Measurements from ENCODE around the gene NXPE2. TPM values are rescaled to one million over a fixed set of nuclear protein-coding genes. Genes with fewer than 3 reads are reported as not detected.
"Not testable (repeated sequence)": the region's sequence is repeated elsewhere in the genome, so short reads cannot be mapped to it uniquely, and the experiment has no call there.

NXPE2 gene
- 0.09 to 0.14 TPM (median 0.12 TPM) in 3 replicates for polyA plus RNA-seq
- not detected for polyA plus RNA-seq (2011; ENCODE audit: low read depth)
- 0.09 TPM in 1 of 2 replicates, not detected in the other for polyA plus RNA-seq (2011; cell fraction: cytosol; rRNA removed)
- 0.37 and 0.45 TPM in 2 replicates for polyA plus RNA-seq (2011; cell fraction: nucleus; rRNA removed)
- 0.08 TPM in 1 of 2 replicates, not detected in the other for polyA plus RNA-seq (2012; ENCODE audit: low replicate concordance)
- polyA minus RNA-seq: 0.10 to 0.52 TPM (median 0.49 TPM) in 3 replicates
- polyA minus RNA-seq (2011; cell fraction: cytosol; rRNA and poly(A)+ RNA removed): not detected
- 0.42 and 1.6 TPM in 2 replicates for polyA minus RNA-seq (2011; cell fraction: nucleus; rRNA and poly(A)+ RNA removed)

DNA sequence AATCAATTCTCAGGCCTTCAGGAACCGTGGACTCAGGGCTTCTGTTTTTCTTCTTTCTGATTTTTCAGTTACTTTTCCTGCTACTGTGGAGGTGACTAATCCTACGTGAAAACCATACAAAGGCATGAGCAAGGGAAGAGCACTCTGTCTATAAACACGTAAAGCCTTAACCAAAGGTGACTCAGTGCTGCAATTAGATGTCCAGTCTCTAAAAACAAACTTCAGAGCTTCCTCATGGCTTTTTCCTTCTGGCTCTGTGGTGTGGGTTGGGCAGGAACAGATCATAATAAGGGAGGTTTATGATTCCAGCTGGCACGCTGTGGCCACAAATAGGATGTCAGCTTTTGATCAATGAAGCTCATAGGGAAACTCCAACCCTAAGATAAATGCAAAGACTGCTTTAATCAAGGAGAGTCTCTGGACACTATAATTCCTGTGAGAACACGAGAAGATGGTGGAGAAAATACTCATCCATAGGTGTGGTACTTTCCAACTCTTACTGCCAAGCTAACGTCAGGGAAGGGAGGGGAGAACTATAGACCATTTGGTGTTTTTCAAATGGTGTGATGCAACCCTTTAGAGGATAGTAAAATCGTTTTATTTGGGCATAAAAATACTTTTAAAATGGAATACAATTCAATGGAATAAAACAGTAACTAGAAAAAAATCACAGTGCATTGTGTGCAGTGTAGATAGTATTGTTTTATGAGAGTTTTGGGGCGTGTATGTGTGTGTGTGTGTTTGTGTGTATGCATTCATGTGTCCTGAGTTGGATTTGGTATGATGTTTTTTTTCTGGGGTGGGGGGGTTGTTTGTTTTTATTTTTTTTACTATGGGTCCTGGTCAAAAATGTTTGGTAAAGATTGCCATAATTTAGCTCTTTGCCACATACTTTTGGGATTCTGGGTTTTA is at the start of gene NXPE2:
Gene NXPE2 (plus strand): TSS at position 403 of the 912 bp plus-strand sequence. CDS start 49 bp downstream, at position 452.
- Histone ChIP-seq H2AFZ (ENCODE audit: control insufficient read depth, low read length) (no peak within 1 kb of the TSS), H3K9me3 (ENCODE audit: control insufficient read depth, low read depth, low read length) (no peaks in the 10 kb centered on the region), H3K27me3 (ENCODE audit: control insufficient read depth, extremely low read depth, insufficient read depth, low read length) (no peaks in the 10 kb centered on the region), H3K79me2 (ENCODE audit: control insufficient read depth, insufficient read depth, low read length) (no peaks in the 10 kb centered on the region), H3K4me2 (ENCODE audit: control insufficient read depth, extremely low read depth, insufficient read depth, low read depth, low read length) (no peak within 1 kb of the TSS), H3K36me3 (ENCODE audit: control insufficient read depth in 2 of 2, extremely low read depth in 1 of 2, insufficient read depth in 2 of 2, low read length in 2 of 2) (no peaks in the 10 kb centered on the region), H3K4me3 (ENCODE audit: control insufficient read depth in 2 of 3, extremely low read depth in 1 of 3, insufficient read depth in 2 of 3, low read depth in 1 of 3, low read length in 3 of 3) (no peak within 1 kb of the TSS), H3K4me1 (ENCODE audit: control insufficient read depth, extremely low read depth, insufficient read depth, low read length) (no peaks in the 10 kb centered on the region), H3K27ac (ENCODE audit: control insufficient read depth, insufficient read depth, low read length) (no peak within 1 kb of the TSS), H3K9me1 (ENCODE audit: control insufficient read depth, extremely low read depth, insufficient read depth, low read length) (no peaks in the 10 kb centered on the region), H4K20me1 (ENCODE audit: control insufficient read depth, extremely low read depth, insufficient read depth, low read length) (no peaks in the 10 kb centered on the region), H3K9ac (ENCODE audit: control insufficient read depth, extremely low read depth, insufficient read depth, low read length) (no peak within 1 kb of the TSS)
- FAIRE-seq: no peak
- TF ChIP-seq EZH2 (IDR thresholded peaks at IDR 0.05; ENCODE audit: low read length): no peak
- TF ChIP-seq, protein P1, sequence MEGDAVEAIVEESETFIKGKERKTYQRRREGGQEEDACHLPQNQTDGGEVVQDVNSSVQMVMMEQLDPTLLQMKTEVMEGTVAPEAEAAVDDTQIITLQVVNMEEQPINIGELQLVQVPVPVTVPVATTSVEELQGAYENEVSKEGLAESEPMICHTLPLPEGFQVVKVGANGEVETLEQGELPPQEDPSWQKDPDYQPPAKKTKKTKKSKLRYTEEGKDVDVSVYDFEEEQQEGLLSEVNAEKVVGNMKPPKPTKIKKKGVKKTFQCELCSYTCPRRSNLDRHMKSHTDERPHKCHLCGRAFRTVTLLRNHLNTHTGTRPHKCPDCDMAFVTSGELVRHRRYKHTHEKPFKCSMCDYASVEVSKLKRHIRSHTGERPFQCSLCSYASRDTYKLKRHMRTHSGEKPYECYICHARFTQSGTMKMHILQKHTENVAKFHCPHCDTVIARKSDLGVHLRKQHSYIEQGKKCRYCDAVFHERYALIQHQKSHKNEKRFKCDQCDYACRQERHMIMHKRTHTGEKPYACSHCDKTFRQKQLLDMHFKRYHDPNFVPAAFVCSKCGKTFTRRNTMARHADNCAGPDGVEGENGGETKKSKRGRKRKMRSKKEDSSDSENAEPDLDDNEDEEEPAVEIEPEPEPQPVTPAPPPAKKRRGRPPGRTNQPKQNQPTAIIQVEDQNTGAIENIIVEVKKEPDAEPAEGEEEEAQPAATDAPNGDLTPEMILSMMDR (optimal IDR thresholded peaks at IDR 0.05 in 1 of 3, IDR thresholded peaks at IDR 0.05 in 1 of 3, conservative IDR thresholded peaks at IDR 0.05 in 1 of 3; ENCODE audit: extremely low read depth in 1 of 3, insufficient read depth in 2 of 3, low read length in 3 of 3): no peak
- dilution Hi-C loops (cut with MboI; ENCODE audit: extremely low pct_ligation_motif_present, low sequenced_read_pairs): no loop called here
- DNase-seq (ENCODE audit: low read depth, low spot score): no peak

DNA sequence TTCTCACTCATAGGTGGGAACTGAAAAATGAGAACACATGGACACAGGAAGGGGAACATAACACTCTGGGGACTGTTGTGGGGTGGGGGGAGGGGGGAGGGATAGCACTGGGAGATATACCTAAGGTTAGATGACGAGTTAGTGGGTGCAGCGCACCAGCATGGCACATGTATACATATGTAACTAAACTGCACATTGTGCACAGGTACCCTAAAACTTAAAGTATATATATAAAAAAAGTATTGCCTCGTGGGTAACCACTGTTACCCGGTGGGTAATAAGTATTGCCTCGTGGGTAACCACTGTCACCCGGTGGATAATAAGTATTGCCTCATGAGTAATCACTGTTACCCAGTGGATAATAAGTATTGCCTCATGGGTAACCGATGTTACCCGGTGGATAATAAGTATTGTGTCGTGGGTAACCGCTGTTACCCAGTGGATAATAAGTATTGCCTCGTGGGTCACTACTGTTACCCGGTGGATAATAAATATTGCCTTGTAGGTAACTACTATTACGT is 46.8 kb upstream of the NXPE2 start:
- DNase-seq (ENCODE audit: low read depth, low spot score); H3K4me1 ChIP-seq (ENCODE audit: control insufficient read depth, extremely low read depth, insufficient read depth, low read length); H4K20me1 ChIP-seq (ENCODE audit: control insufficient read depth, extremely low read depth, insufficient read depth, low read length); H3K9ac ChIP-seq (ENCODE audit: control insufficient read depth, extremely low read depth, insufficient read depth, low read length); H3K4me3 ChIP-seq (ENCODE audit: control insufficient read depth in 2 of 3, extremely low read depth in 1 of 3, insufficient read depth in 2 of 3, low read depth in 1 of 3, low read length in 3 of 3); H3K27ac ChIP-seq (ENCODE audit: control insufficient read depth, insufficient read depth, low read length); H3K79me2 ChIP-seq (ENCODE audit: control insufficient read depth, insufficient read depth, low read length); H3K4me2 ChIP-seq (ENCODE audit: control insufficient read depth, extremely low read depth, insufficient read depth, low read depth, low read length); H3K27me3 ChIP-seq (ENCODE audit: control insufficient read depth, extremely low read depth, insufficient read depth, low read length); H3K9me3 ChIP-seq (ENCODE audit: control insufficient read depth, low read depth, low read length); FAIRE-seq; dilution Hi-C loops (cut with MboI; ENCODE audit: extremely low pct_ligation_motif_present, low sequenced_read_pairs); H2AFZ ChIP-seq (ENCODE audit: control insufficient read depth, low read length); H3K36me3 ChIP-seq (ENCODE audit: control insufficient read depth in 2 of 2, extremely low read depth in 1 of 2, insufficient read depth in 2 of 2, low read length in 2 of 2); H3K9me1 ChIP-seq (ENCODE audit: control insufficient read depth, extremely low read depth, insufficient read depth, low read length): not testable (repeated sequence)

DNA sequence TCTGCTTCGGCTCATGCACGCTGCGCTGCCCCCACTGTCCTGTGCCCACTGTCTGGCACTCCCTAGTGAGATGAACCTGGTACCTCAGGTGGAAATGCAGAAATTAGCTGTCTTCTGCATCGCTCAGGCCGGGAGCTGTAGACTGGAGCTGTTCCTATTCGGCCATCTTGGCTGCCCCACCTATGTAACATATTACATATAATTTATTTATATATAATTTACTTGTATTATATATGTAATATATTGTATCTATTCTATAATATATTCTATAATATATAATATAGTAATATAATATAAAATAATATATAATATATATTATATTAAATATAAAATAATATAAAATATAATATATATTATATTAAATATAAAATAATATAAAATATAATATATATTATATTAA is 38.9 kb upstream of the NXPE2 start:
- H3K27me3 ChIP-seq (ENCODE audit: control insufficient read depth, extremely low read depth, insufficient read depth, low read length); H3K36me3 ChIP-seq (ENCODE audit: control insufficient read depth in 2 of 2, extremely low read depth in 1 of 2, insufficient read depth in 2 of 2, low read length in 2 of 2); H3K4me1 ChIP-seq (ENCODE audit: control insufficient read depth, extremely low read depth, insufficient read depth, low read length); H3K9me3 ChIP-seq (ENCODE audit: control insufficient read depth, low read depth, low read length); H4K20me1 ChIP-seq (ENCODE audit: control insufficient read depth, extremely low read depth, insufficient read depth, low read length); FAIRE-seq; H3K4me3 ChIP-seq (ENCODE audit: control insufficient read depth in 2 of 3, extremely low read depth in 1 of 3, insufficient read depth in 2 of 3, low read depth in 1 of 3, low read length in 3 of 3); dilution Hi-C loops (cut with MboI; ENCODE audit: extremely low pct_ligation_motif_present, low sequenced_read_pairs); DNase-seq (ENCODE audit: low read depth, low spot score); H2AFZ ChIP-seq (ENCODE audit: control insufficient read depth, low read length); H3K4me2 ChIP-seq (ENCODE audit: control insufficient read depth, extremely low read depth, insufficient read depth, low read depth, low read length); H3K27ac ChIP-seq (ENCODE audit: control insufficient read depth, insufficient read depth, low read length); H3K9ac ChIP-seq (ENCODE audit: control insufficient read depth, extremely low read depth, insufficient read depth, low read length); H3K9me1 ChIP-seq (ENCODE audit: control insufficient read depth, extremely low read depth, insufficient read depth, low read length); H3K79me2 ChIP-seq (ENCODE audit: control insufficient read depth, insufficient read depth, low read length): not testable (repeated sequence)

Data from keratinocyte (primary cell).